HepG2 (cell line): ENCODE results near the gene CACNA1H. TPM values are rescaled to one million over a fixed set of nuclear protein-coding genes. Genes with fewer than 3 reads are reported as not detected.
A peak's percentile ranks its signal among the peaks of the same experiment; 100 is the strongest.

ENCODE experiments used
- ATAC-seq: fragments of 200-7000 bp; cut with Tn5 transposase; 3 replicates; pipeline ENCODE4 v1.9.1; 2020; ENCODE audit warnings: mild to moderate bottlenecking, moderate library complexity
- BruUV-seq: library from RNA; stranded (reverse); fragments of 400-500 nt; replicated peaks from 2 replicates; lab custom pipeline; 2021; lab: Mats Ljungman, UMichigan
- CTCF ChIA-PET: fragments of 300-600 bp; formaldehyde crosslinking; extraction: SDS; loops from one replicate; lab custom pipeline; 2021; ENCODE audit warnings: low total read pairs, inconsistent platforms, low intra/inter-chr PET ratio; lab: Yijun Ruan, JAX
- POLR2A ChIA-PET: fragments of 350-600 bp; sonication (Branson Sonifier 250); formaldehyde crosslinking; loops from one replicate; lab custom pipeline; 2020; ENCODE audit warnings: antibody characterized with exemption, inconsistent platforms; lab: Yijun Ruan, JAX
- DNase-seq: peaks from one replicate; pipeline ENCODE4 v3.0.0-alpha.2; 2015; ENCODE audit warnings: low spot score
- FAIRE-seq: peaks from 3 replicates; lab custom pipeline; 2011; peaks lifted over from hg19 to GRCh38; lab: Jason Lieb, UNC
- H2AFZ ChIP-seq: one replicate; pipeline ENCODE4 v1.6.1; 2011; ENCODE audit warnings: low read length, inconsistent platforms
- H3K27ac ChIP-seq: fragments of 300-600 bp; 3 replicates; pipeline ENCODE4 v1.8.0; 2011; ENCODE audit warnings: mixed run types, mild to moderate bottlenecking, mixed read lengths, low read length, inconsistent platforms; ENCODE audit not compliant: insufficient read depth; ENCODE audit errors: extremely low read length
- H3K27me3 ChIP-seq, 2 experiments: fragments of 200-600 bp in 1 of 2; 2 replicates in 1 of 2; 3 replicates in 1 of 2; pipeline versions ENCODE4 v1.6.0 to v1.8.0; 2011; ENCODE audit warnings: low read length in 2 of 2, mild to moderate bottlenecking in 2 of 2, moderate library complexity in 2 of 2, inconsistent platforms in 1 of 2; ENCODE audit not compliant: insufficient read depth in 2 of 2, control insufficient read depth in 1 of 2
- H3K36me3 ChIP-seq, 2 experiments: fragments of 200-600 bp in 1 of 2; replicated peaks in 1 of 2; 2 replicates in 1 of 2; 3 replicates in 1 of 2; pipeline versions ENCODE4 v1.5.1 to v1.8.0; 2011; ENCODE audit warnings: low read length in 2 of 2, inconsistent platforms in 1 of 2; ENCODE audit not compliant: insufficient read depth in 2 of 2, control insufficient read depth in 1 of 2
- H3K4me1 ChIP-seq: 2 replicates; pipeline ENCODE4 v1.5.1; 2012; ENCODE audit warnings: low read length, inconsistent platforms; ENCODE audit not compliant: insufficient read depth
- H3K4me2 ChIP-seq: 2 replicates; pipeline ENCODE4 v1.6.0; 2011; ENCODE audit warnings: low read depth, low read length, inconsistent platforms
- H3K4me3 ChIP-seq, 3 experiments: fragments of 200-600 bp in 1 of 3; sonication (generic), shearing (Covaris generic) in 1 of 3; replicated peaks in 1 of 3; 2 replicates each; pipeline ENCODE4 v1.5.1; 2011 to 2016; ENCODE audit warnings: low read length in 3 of 3, inconsistent platforms in 2 of 3, low read depth in 2 of 3, mild to moderate bottlenecking in 2 of 3, control low read depth in 1 of 3, mixed read lengths in 1 of 3; ENCODE audit not compliant: insufficient read depth in 1 of 3
- H3K79me2 ChIP-seq: one replicate; pipeline ENCODE4 v1.6.1; 2011; ENCODE audit warnings: low read length, inconsistent platforms; ENCODE audit not compliant: insufficient read depth
- H3K9ac ChIP-seq: 2 replicates; pipeline ENCODE4 v1.6.0; 2011; ENCODE audit warnings: mild to moderate bottlenecking, low read depth, low read length, inconsistent platforms; ENCODE audit not compliant: insufficient read depth
- H3K9me3 ChIP-seq: 2 replicates; pipeline ENCODE4 v1.5.1; 2012; ENCODE audit warnings: mild to moderate bottlenecking, low read length
- H4K20me1 ChIP-seq: 2 replicates; pipeline ENCODE4 v1.6.0; 2011; ENCODE audit warnings: inconsistent platforms, mild to moderate bottlenecking, low read length, moderate library complexity; ENCODE audit not compliant: insufficient read depth
- DR1 ChIP-seq: sonication (generic); formaldehyde crosslinking; IDR thresholded peaks from 2 replicates; pipeline ENCODE4 v1.8.0; 2021; ENCODE audit warnings: mild to moderate bottlenecking, missing genetic modification reagents, inconsistent platforms
- HNRNPL ChIP-seq: fragments of 200-400 bp; formaldehyde crosslinking; IDR thresholded peaks from 2 replicates; pipeline ENCODE4 v1.6.1; 2017; ENCODE audit warnings: mild to moderate bottlenecking, low read depth, low read length
- KDM2A ChIP-seq: sonication (generic); formaldehyde crosslinking; IDR thresholded peaks from 2 replicates; pipeline ENCODE4 v1.4.0; 2020; ENCODE audit warnings: low read depth, missing genetic modification reagents, borderline replicate concordance
- MIER2 ChIP-seq: IDR thresholded peaks from 2 replicates; pipeline ENCODE4 v1.6.1; 2016; ENCODE audit warnings: missing biosample characterization, missing genetic modification reagents
- MXD1 ChIP-seq: sonication (generic); formaldehyde crosslinking; IDR thresholded peaks from 2 replicates; pipeline ENCODE4 v1.4.0; 2020; ENCODE audit warnings: mild to moderate bottlenecking, missing genetic modification reagents
- NR2C2 ChIP-seq: sonication (generic); formaldehyde crosslinking; IDR thresholded peaks from 2 replicates; pipeline ENCODE4 v1.4.0; 2020; ENCODE audit warnings: missing genetic modification reagents, mild to moderate bottlenecking, moderate library complexity, borderline replicate concordance
- PAF1 ChIP-seq: IDR thresholded peaks from 2 replicates; pipeline ENCODE4 v1.6.1; 2016; ENCODE audit warnings: missing genetic modification reagents, missing compliant biosample characterization
- PAX8 ChIP-seq: sonication (generic); formaldehyde crosslinking; IDR thresholded peaks from 2 replicates; pipeline ENCODE4 v1.8.0; 2022; ENCODE audit warnings: mild to moderate bottlenecking, missing genetic modification reagents, borderline replicate concordance
- PCBP1 ChIP-seq: fragments of 200-400 bp; formaldehyde crosslinking; IDR thresholded peaks from 2 replicates; pipeline ENCODE4 v1.6.1; 2017; ENCODE audit warnings: mild to moderate bottlenecking, low read depth, low read length, borderline replicate concordance
- RFXAP ChIP-seq: sonication (generic); formaldehyde crosslinking; IDR thresholded peaks from 2 replicates; pipeline ENCODE4 v1.4.0; 2020; ENCODE audit warnings: missing genetic modification reagents, borderline replicate concordance
- ZNF282 ChIP-seq: fragments of 450-650 bp; IDR thresholded peaks from 2 replicates; pipeline ENCODE4 v1.6.1; 2018; ENCODE audit not compliant: partially characterized antibody
- ZNF354B ChIP-seq: sonication (generic); formaldehyde crosslinking; IDR thresholded peaks from 2 replicates; pipeline ENCODE4 v1.8.0; 2022; ENCODE audit warnings: mild to moderate bottlenecking, missing genetic modification reagents
- ZNF512 ChIP-seq: sonication (generic); formaldehyde crosslinking; IDR thresholded peaks from 2 replicates; pipeline ENCODE4 v1.4.0; 2020; ENCODE audit warnings: mild to moderate bottlenecking, missing genetic modification reagents
- ZNF710 ChIP-seq: sonication (generic); formaldehyde crosslinking; IDR thresholded peaks from 2 replicates; pipeline ENCODE4 v1.5.0; 2020; ENCODE audit warnings: mild to moderate bottlenecking, missing genetic modification reagents, borderline replicate concordance
- whole genome bisulfite sequencing: methylation state at CpG from one replicate; pipeline ENCODE4 v1.1.6; 2017; ENCODE audit warnings: low lambda C conversion rate; 5-methylcytosine and 5-hydroxymethylcytosine counted together
- in situ Hi-C: cut with HindIII; loops from 2 replicates; pipeline ENCODE4 v1.10.0; 2017; ENCODE audit warnings: low pct_unique_long_range_greater_than_20kb; ENCODE audit not compliant: extremely low pct_ligation_motif_present
- intact Hi-C: fragments of 100-400 bp; cut with micrococcal nuclease; formaldehyde crosslinking; loops from one replicate; pipeline ENCODE4 v1.10.0; 2022; ENCODE audit not compliant: unreplicated experiment
- polyA plus RNA-seq, 8 experiments: library from polyadenylated mRNA; depleted of rRNA in 3 of 8; stranded (reverse) in 7 of 8; unstranded in 1 of 8; fragments of >200 nt; fragmentation: Illumina TruSeq in 4 of 8; extraction: Trizol in 4 of 8; gene quantifications; 2 replicates each; pipeline versions ENCODE4 v1.2.1 to v1.2.3, GENCODE V29; 2011 to 2016; ENCODE audit warnings: low read depth in 4 of 8, missing spikeins in 1 of 8, mixed read lengths in 1 of 8; ENCODE audit not compliant: insufficient read depth in 1 of 8
- total RNA-seq, 5 experiments: library from RNA; depleted of rRNA; stranded (reverse); fragments of >200 nt; fragmentation: Illumina TruSeq; extraction: Trizol; gene quantifications; 2 replicates each; pipeline ENCODE4 v1.2.3, GENCODE V29; 2016; ENCODE audit warnings: low read depth in 1 of 5

Gene CACNA1H
- total and polyA plus RNA-seq, 2 of the 13 experiments (the other 11 are each of a cell fraction or from before 2014, with no cell fraction given): 0.40 to 1.8 TPM

DNA sequence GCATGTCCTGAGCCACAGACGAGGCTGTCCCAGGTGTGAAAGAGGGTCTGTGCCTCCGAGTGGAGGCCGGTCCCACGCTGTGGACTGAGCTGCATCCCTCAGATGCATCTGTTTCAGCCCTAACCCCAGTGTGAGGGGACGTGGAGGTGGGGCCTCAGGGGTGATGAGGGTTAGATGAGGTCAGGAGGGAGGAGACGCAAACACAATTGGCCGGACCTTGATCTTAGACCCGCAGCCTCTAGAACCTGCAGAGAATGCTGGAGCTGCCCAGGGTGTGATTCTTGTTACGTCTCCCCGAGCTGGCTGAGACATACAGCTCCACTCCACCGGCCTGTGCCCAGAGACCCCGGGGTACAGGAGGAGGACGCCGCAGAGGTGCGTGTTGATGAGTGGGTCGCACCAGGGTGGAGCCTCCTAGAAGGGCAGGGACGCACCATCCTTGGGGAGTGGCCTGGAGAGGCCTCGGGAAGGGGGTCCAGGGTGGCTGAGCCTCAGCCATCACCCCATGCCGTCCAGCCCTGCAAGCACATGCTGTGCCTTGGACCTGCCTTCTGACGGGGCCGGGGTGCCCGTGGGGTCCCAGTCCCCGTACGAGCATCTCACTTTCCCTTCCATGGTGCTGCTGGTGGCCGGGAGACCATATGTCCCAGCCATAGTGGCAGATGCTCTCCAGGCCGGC is 40.3 kb upstream of the CACNA1H start (continued):
- TF ChIP-seq ZNF710 (CRISPR knock-in tag) (no peak), NR2C2 (CRISPR knock-in tag) (peak; percentile 64; the same call in 1 of the 2 replicates), DR1 (CRISPR knock-in tag) (no peak), PAX8 (CRISPR knock-in tag) (no peak), MIER2 (no peak), RFXAP (CRISPR knock-in tag) (no peak), ZNF354B (no peak), PAF1 (no peak)

DNA sequence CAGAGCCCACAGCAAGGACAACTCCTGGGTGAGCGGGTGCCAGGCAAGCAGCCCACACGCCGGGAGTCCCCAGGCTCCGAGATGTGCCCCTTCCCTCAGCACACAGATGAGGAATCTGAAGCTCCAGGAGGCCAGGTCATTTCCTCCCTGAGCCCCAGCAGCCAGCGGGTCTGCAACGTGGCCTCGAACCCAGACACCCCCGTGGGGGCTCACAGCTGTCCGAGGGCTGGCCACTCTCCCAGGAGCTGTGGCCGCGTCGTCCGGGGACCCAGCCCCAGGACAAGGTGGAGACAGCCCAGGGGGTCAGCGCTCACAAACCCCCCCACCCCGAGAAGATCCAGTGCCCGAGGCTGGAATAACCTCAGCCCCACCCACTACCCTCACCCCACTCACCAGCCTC is 39.4 kb upstream of the CACNA1H start:
- no TSS peak for BruUV-seq
- Histone ChIP-seq H4K20me1 (peaks cover 1% of the 10 kb centered on the region; the same call in 1 of the 2 replicates), H3K4me1 (peaks cover 18% of the 10 kb centered on the region), H2AFZ (no peak overlapping the region), H3K4me3 (no peak overlapping the region), H3K9ac (no peak overlapping the region), H3K27ac (no peak overlapping the region), H3K9me3 (no peaks in the 10 kb centered on the region), H3K27me3 (peaks cover 21 to 61% of the 10 kb centered on the region in 2 experiments), H3K4me2 (no peak overlapping the region), H3K79me2 (no peaks in the 10 kb centered on the region), H3K36me3 (no peaks in the 10 kb centered on the region)
- ChIA-PET POLR2A (no interaction called here), CTCF (no interaction called here)
- DNase-seq (no peak), ATAC-seq (no peak), FAIRE-seq (no peak)
- intact Hi-C loops: no loop called here
- TF ChIP-seq ZNF512 (CRISPR knock-in tag): no peak
- no peak for TF ChIP-seq MXD1
- 0 out of 2 replicates have a peak, but pooled peaks have one; percentile 31 for TF ChIP-seq PCBP1
- TF ChIP-seq ZNF282: no peak
- peak; percentile 87; the same call in 1 of the 2 replicates for TF ChIP-seq HNRNPL
- TF ChIP-seq KDM2A: no peak
- in situ Hi-C loops: loop anchor here (5.0 kb wide), 1 partner anchor 84 kb away; no protein-coding TSS in a partner anchor
- 62% methylated on average over 3 of the region's 16 CpGs for WGBS
